Vagina (tissue), 2 donors: ENCODE results near the gene LRWD1. TPM values are rescaled to one million over a fixed set of nuclear protein-coding genes. Genes with fewer than 3 reads are reported as not detected.
"Not testable (repeated sequence)": the region's sequence is repeated elsewhere in the genome, so short reads cannot be mapped to it uniquely, and the experiment has no call there.

Experiments used
- DNase-seq, 2 donors: peaks; one replicate each; pipeline ENCODE4 v3.0.0-alpha.2; 2017; ENCODE audit errors: extremely low spot score in 2 of 2
- H3K27ac ChIP-seq: fragments of 200-600 bp; sonication (generic); one replicate; pipeline ENCODE4 v1.5.1; 2019
- H3K27me3 ChIP-seq: fragments of 200-600 bp; sonication (generic); one replicate; pipeline ENCODE4 v1.5.1; 2019
- H3K36me3 ChIP-seq, 2 donors: fragments of 200-600 bp; sonication (generic); one replicate each; pipeline ENCODE4 v1.5.1; 2017 to 2019
- H3K4me1 ChIP-seq: fragments of 200-600 bp; sonication (generic); one replicate; pipeline ENCODE4 v1.5.1; 2019
- H3K4me3 ChIP-seq, 2 donors: fragments of 200-600 bp; sonication (generic); 1 replicate in 1 of 2; 2 replicates in 1 of 2; pipeline ENCODE4 v1.5.1; 2016 to 2019
- H3K9me3 ChIP-seq: fragments of 200-600 bp; sonication (generic); one replicate; pipeline ENCODE4 v1.5.1; 2019
- intact Hi-C: fragments of 100-400 bp; cut with DNase I; formaldehyde crosslinking; loops from one replicate; pipeline ENCODE4 v1.15.1; 2023
- total RNA-seq: library from RNA; depleted of rRNA; stranded (reverse); fragments of >200 nt; gene quantifications from one replicate; pipeline ENCODE4 v1.2.3, GENCODE V29; 2016
- TF ChIP-seq, protein P1 (sequence below), 3 experiments: fragments of 450-650 bp in 2 of 3; fragments of 200-600 bp in 1 of 3; sonication (generic) in 1 of 3; IDR thresholded peaks; one replicate each; pipeline ENCODE4 v1.5.1; 2017 to 2019; ENCODE audit warnings: antibody characterized with exemption in 3 of 3, mild to moderate bottlenecking in 2 of 3, moderate library complexity in 2 of 3

LRWD1 gene
- total RNA-seq, 1 donor from 2014 or later: 11.0 TPM

DNA sequence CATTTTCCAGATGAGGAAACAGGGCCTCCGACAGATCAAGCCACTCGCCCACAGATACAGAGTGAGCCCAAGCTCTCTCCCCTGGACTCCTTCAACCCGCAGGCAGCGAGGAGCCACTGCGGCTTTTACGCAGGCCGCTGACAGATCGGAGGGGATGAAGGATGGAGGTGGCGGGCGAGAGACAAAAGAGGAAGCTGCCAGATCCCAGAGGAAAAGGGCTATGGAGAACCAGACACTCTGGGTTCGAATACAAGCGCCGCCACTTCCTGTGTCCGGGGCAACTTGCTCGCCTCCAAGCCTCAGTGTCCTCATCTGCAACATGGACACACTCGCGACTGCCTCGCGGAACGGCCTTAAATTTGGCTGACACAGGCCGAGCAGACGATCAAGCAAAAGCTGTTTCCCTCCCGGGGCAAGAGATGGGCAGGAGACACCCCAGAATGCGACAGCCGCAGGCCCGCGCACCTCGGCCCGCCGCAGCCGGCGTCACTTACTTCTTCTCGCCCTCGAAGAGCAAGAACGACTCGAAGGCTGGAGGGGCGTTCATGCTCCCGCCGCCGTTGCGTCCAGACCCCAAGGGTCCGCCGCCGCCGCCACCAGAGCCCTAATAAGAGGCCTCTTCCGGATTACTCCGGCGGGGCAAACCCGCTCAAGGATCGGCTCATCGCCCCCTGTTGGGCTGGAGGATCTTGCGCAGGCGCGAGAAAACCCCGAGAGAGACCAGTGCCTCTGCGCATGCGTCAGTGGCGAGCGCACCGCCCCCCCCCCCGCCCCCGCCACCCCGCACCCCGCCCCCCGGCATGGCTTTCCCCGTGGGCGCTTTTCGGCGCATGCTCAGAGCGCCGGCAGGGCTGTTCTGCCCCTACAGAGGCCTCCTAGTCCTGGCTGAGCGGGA, 13.8 kb downstream of the LRWD1 start, which contains the start of gene POLR2J:
TSS of gene POLR2J (minus strand) at position 609 of the 895 bp plus-strand sequence. CDS start at position 547, 62 bp downstream.
- H3K9me3 ChIP-seq, H3K36me3 ChIP-seq, H3K4me1 ChIP-seq, DNase-seq, H3K27ac ChIP-seq, H3K27me3 ChIP-seq, intact Hi-C loops: not testable (repeated sequence)
- TF ChIP-seq, protein P1, sequence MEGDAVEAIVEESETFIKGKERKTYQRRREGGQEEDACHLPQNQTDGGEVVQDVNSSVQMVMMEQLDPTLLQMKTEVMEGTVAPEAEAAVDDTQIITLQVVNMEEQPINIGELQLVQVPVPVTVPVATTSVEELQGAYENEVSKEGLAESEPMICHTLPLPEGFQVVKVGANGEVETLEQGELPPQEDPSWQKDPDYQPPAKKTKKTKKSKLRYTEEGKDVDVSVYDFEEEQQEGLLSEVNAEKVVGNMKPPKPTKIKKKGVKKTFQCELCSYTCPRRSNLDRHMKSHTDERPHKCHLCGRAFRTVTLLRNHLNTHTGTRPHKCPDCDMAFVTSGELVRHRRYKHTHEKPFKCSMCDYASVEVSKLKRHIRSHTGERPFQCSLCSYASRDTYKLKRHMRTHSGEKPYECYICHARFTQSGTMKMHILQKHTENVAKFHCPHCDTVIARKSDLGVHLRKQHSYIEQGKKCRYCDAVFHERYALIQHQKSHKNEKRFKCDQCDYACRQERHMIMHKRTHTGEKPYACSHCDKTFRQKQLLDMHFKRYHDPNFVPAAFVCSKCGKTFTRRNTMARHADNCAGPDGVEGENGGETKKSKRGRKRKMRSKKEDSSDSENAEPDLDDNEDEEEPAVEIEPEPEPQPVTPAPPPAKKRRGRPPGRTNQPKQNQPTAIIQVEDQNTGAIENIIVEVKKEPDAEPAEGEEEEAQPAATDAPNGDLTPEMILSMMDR (IDR thresholded peaks at IDR 0.05): peak in 2 of 3 experiments; percentile 25 to 30
- H3K4me3 ChIP-seq: peak within 1 kb of the TSS; percentile 50 to 51

DNA sequence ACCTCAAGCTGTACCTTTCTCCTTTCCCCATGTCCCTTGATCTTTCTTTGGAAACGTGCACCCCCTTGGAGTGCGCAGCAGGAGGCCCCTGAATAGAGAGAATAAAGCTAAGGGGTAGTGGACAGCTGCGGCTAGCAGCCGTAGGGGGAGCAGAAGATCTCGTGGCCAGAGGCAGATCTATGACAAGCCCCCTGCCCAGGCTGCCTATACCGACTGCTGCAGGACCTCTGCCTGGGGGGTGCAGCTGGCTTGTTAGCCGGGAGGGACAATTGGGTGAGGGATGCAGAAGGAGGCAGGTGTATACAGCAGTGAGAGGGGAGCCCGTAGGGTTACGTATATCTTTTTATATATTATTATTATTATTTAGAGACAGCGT, 14.4 kb downstream of the LRWD1 start:
- H3K27me3 ChIP-seq, H3K9me3 ChIP-seq, intact Hi-C loops, DNase-seq, H3K36me3 ChIP-seq, H3K4me1 ChIP-seq, H3K27ac ChIP-seq: not testable (repeated sequence)
- H3K4me3 ChIP-seq: peak overlapping the region in 1 of 2 donors; percentile 51

DNA sequence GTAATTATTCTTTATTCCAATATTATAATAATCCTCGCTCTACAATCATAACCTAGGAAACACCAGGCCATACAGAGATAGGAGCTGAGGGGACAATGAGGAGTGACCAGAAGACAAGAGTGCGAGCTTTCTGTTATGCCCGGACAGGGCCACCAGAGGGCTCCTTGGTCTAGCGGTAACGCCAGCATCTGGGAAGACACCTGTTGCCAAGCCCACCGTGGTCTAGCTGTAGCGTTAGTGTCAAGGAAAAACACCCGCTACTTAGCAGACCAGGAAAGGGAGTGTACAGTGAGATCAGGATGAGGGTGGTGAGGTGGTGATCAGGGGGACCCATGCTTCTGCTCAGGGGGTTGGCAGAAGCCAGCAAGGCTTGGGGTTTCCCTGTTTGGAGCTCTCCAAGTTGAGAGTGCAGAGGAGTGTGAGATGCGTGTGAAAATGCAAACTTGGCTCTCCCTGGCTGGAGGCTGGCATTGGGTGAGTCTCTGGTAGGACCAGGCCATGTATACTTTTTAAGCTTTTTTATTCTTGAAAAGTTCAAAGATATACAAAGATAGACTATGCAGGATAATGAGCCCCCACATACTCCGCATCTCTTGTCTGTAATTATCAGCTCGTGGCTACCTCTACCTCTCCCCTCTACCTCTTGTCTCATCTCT, 15.3 kb downstream of the LRWD1 start:
- H3K36me3 ChIP-seq, H3K4me3 ChIP-seq, H3K27me3 ChIP-seq, H3K4me1 ChIP-seq, intact Hi-C loops, DNase-seq, H3K27ac ChIP-seq, H3K9me3 ChIP-seq: not testable (repeated sequence)
- TF ChIP-seq, protein P1 (IDR thresholded peaks at IDR 0.05): peak in 2 of 3 experiments; percentile 22 to 32

DNA sequence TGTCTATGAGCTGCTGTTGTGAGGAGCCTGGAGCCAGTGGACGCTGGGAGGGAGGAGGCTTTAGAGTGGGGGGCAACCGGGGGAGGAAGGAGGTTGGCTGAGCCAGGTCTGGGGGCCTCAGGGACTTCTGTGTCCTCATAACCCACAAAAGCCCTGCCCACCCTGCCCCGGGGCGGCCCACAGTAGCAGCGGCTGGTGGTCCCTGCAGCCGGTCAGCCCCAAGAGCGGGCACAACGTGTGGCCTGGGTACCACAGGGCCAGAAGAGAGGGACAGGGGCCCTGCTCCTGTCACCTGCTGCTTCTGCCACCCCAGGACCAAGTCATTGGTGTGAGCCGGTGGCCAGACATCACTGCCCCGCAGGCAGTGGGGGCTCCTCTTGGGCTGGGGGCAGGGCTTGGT, 17.2 kb downstream of the LRWD1 start:
- H3K36me3 ChIP-seq, H3K9me3 ChIP-seq, H3K27me3 ChIP-seq, H3K4me1 ChIP-seq, DNase-seq, intact Hi-C loops, H3K4me3 ChIP-seq, H3K27ac ChIP-seq: not testable (repeated sequence)

DNA sequence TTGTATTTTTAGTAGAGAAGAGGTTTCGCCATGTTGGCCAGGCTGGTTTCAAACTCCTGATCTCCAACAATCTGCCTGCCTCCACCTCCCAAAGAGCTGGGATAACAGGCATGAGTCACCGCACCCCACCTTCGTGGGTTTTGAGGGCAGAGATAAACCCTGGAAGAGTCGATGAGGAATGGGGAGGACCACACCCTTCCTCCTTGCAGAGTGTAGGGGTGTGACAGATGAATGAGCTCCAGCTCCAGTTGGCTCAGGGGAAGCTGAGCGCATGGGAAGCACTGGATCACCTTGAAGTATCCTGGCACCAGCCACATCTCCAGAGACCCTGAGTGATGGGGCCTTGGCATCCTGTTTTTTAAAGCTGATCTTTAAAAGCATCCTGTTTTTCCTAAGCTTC, 19.5 kb downstream of the LRWD1 start:
- DNase-seq, H3K4me1 ChIP-seq, H3K9me3 ChIP-seq, H3K36me3 ChIP-seq, intact Hi-C loops, H3K27me3 ChIP-seq, H3K4me3 ChIP-seq, H3K27ac ChIP-seq: not testable (repeated sequence)

DNA sequence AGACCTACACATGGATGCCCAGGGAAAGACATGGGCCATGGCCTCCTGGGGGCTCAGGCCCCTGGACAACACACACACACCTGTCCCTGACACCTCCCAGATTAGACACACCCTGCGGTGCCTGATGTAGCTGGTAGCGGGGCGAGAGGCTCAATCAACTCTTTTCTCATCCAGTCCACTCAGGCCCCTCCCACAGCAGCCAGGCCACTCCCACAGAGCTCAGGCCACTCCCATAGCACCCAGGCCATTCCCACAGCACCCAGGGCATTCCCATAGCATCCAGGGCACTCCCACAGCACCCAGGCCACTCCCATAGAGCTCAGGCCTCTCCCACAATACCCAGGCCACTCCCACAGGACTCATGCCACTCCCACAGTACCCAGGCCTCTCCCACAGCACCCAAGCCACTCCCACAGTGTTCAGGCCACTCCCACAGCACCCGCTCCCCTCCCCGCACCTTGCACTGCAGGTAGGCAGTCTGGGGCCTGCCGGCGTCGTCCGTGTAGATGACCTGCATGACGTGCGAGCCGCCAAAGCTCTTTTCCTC, 25.8 kb downstream of the LRWD1 start:
- H3K27ac ChIP-seq, intact Hi-C loops, H3K27me3 ChIP-seq, H3K9me3 ChIP-seq, DNase-seq, H3K4me1 ChIP-seq, H3K36me3 ChIP-seq, H3K4me3 ChIP-seq: not testable (repeated sequence)

DNA sequence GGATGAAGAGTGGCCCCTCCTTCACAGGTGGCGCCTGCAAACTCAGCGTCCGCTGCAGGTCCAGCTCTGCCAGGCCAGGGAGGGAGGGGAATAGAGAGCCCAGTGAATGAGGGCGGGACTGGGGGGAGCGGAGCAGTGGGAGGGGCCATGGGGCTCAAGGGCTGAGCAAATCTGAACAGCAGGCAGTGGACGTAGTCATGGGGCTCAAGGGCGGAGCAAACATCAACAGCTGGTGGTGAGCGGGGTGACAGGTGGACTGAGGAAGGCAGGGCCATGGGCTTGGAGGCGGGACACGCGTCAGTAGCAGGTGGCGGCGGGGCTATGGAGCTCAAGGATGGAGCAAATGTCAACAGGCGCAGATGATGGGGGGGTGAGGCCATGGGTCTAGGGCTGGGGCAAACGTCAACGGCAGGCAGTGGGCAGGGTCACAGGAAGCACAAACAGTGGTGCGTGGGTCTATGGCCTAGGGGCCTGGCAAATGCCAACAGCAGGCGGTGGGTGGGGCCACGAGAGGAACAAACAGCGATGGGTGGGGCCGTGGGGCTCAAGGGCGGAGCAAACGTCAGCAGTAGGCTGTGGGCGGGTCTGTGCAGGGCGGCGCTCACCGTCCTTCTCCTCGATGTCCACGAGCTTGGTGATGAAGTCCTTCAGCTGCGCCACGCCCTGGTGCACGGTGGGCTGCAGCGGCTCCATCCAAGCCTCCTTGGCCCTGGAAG, 28.6 kb downstream of the LRWD1 start:
- H3K27ac ChIP-seq, DNase-seq, H3K4me1 ChIP-seq, intact Hi-C loops, H3K9me3 ChIP-seq, H3K36me3 ChIP-seq, H3K4me3 ChIP-seq, H3K27me3 ChIP-seq: not testable (repeated sequence)

DNA sequence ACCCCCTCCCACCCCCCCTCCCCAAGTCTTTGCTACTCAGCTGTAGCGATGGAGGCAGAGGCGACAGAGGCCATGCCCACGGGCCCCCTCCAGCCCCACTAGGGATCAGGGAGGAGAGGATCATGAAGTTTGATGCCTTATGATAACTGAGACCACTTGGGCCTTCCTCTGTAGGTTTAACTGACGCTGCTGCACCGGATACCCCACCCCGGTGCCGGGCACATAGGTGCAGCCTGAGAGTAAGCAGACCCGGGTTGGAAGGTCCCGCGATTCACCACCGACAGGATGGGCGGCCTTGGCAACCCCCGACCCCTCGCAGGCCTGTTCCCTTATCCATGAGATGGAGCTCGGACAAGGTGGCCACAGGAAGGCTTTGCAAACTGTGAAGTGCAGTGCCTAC, 29.2 kb downstream of the LRWD1 start:
- H3K4me1 ChIP-seq, DNase-seq, H3K36me3 ChIP-seq, H3K4me3 ChIP-seq, H3K9me3 ChIP-seq, H3K27me3 ChIP-seq, H3K27ac ChIP-seq, intact Hi-C loops: not testable (repeated sequence)

DNA sequence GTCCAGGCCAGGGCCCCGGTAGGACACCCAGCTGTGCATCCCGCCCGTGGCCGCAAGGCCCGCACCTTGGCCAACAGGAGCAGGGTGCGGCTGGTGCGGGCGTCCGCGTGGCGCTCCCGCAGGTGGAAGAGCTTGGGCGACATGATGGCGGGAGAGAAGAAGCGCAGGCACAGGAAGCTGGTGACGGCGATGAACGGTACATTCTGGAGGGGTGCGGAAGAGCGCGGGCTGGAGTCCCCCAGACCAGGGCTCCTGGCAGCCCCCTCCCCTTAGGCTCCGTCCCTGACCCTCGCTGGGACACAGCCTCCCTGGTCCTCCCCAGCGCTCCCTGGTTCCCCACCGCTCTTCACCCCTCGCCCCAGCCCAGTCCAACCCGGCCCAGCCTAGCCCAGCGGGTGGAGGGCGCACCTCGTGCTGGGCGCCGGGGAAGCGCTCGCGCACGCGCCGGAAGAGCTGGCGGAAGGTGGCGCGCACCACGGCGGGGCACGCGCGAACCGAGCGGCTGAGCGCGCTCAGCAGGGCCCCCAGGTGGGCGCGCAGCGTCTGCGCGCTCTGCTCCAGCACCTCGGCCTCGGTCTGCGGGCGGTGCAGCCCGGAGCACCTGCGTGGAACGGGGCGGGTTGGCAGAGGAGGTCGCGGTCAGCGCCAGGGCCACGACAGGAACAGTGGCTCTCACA, 29.8 kb downstream of the LRWD1 start:
- intact Hi-C loops: not testable (repeated sequence)

DNA sequence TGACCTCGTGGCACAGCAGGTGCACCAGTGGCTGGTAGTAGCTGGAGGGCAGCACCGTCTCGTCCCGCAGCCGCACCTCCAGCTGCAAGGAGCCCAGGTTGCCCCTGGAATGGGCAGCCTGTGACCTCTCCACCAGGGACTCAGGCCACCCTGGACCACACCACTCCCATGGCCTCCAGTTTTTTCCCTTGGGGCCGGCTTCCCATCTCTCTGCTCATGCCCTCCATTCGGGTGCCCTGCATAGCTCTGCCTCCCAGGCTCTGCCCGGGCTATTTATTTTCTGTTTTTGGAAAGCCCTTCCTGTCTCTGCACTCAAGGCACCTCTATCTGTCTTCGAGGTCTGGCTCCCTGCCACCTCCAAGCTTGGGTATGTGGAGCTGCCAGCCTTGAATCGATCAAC, 32.1 kb downstream of the LRWD1 start:
- H3K27me3 ChIP-seq, H3K9me3 ChIP-seq, H3K4me3 ChIP-seq, H3K27ac ChIP-seq, H3K4me1 ChIP-seq, intact Hi-C loops, H3K36me3 ChIP-seq: not testable (repeated sequence)
- DNase-seq: peak in 1 of 2 donors; percentile 43

More for the DNA sequence above, 29.8 kb downstream of the LRWD1 start:
- DNase-seq, H3K27ac ChIP-seq, H3K9me3 ChIP-seq, H3K36me3 ChIP-seq, H3K4me3 ChIP-seq, H3K27me3 ChIP-seq, H3K4me1 ChIP-seq: not testable (repeated sequence)
